Peyer's patch (tissue), 4 donors: ENCODE measurements around the gene LRRN2.
"Not testable (repeated sequence)": the region's sequence is repeated elsewhere in the genome, so short reads cannot be mapped to it uniquely, and the experiment has no call there.

Source experiments
- CTCF ChIP-seq, 6 experiments: fragments of 450-650 bp in 4 of 6; fragments of 200-600 bp in 2 of 6; sonication (generic) in 1 of 6; IDR thresholded peaks; one replicate each; pipeline ENCODE4 v1.5.1; 2017 to 2019; ENCODE audit warnings: antibody characterized with exemption in 6 of 6, mild to moderate bottlenecking in 3 of 6, moderate library complexity in 1 of 6
- POLR2A ChIP-seq, 2 donors: fragments of 450-650 bp; IDR thresholded peaks; one replicate each; pipeline ENCODE4 v1.5.1; 2017; ENCODE audit warnings: antibody characterized with exemption in 2 of 2, mild to moderate bottlenecking in 2 of 2, moderate library complexity in 2 of 2

- not testable (repeated sequence) for TF ChIP-seq POLR2A, CTCF (IDR thresholded peaks at IDR 0.05)
These were observed 5.8 kb upstream of the LRRN2 start for GRCh38 chr1:204691328-204691730.
